ENCODE measurements around the gene APP.

Gene APP

GRCh38 chr21:25863747-25864146 lies 306.8 kb downstream of the APP start:
- TF ChIP-seq POLR2AphosphoS5 (IDR thresholded peaks at IDR 0.05; ENCODE audit: low read depth, low read length) (no peak), POLR2A (IDR thresholded peaks at IDR 0.05; ENCODE audit: low read depth, low read length) (no peak), TAF1 (IDR thresholded peaks at IDR 0.05; ENCODE audit: borderline replicate concordance, low read depth, low read length) (no peak)
- DNase-seq (ENCODE audit: insufficient read length) = no peak
- no peak for FAIRE-seq

GRCh38 chr21:25863031-25863430 lies 307.5 kb downstream of the APP start:
- FAIRE-seq (no peak), DNase-seq (ENCODE audit: insufficient read length) (no peak)
- TF ChIP-seq POLR2A (IDR thresholded peaks at IDR 0.05; ENCODE audit: low read depth, low read length) = no peak
- no peak for TF ChIP-seq TAF1 (IDR thresholded peaks at IDR 0.05; ENCODE audit: borderline replicate concordance, low read depth, low read length)
- no peak for TF ChIP-seq POLR2AphosphoS5 (IDR thresholded peaks at IDR 0.05; ENCODE audit: low read depth, low read length)

- FAIRE-seq (peak; percentile 14), DNase-seq (ENCODE audit: insufficient read length) (no peak)
- TF ChIP-seq TAF1 (IDR thresholded peaks at IDR 0.05; ENCODE audit: borderline replicate concordance, low read depth, low read length) (no peak), POLR2AphosphoS5 (IDR thresholded peaks at IDR 0.05; ENCODE audit: low read depth, low read length) (no peak), POLR2A (IDR thresholded peaks at IDR 0.05; ENCODE audit: low read depth, low read length) (no peak)
These were observed 308.0 kb downstream of the APP start for GRCh38 chr21:25862596-25862995.

GRCh38 chr21:25862112-25862511 lies 308.5 kb downstream of the APP start:
- FAIRE-seq (no peak), DNase-seq (ENCODE audit: insufficient read length) (no peak)
- TF ChIP-seq POLR2A (IDR thresholded peaks at IDR 0.05; ENCODE audit: low read depth, low read length) (no peak), POLR2AphosphoS5 (IDR thresholded peaks at IDR 0.05; ENCODE audit: low read depth, low read length) (no peak), TAF1 (IDR thresholded peaks at IDR 0.05; ENCODE audit: borderline replicate concordance, low read depth, low read length) (no peak)

- no peak for TF ChIP-seq TAF1 (IDR thresholded peaks at IDR 0.05; ENCODE audit: borderline replicate concordance, low read depth, low read length)
- TF ChIP-seq POLR2A (IDR thresholded peaks at IDR 0.05; ENCODE audit: low read depth, low read length) = no peak
- no peak for TF ChIP-seq POLR2AphosphoS5 (IDR thresholded peaks at IDR 0.05; ENCODE audit: low read depth, low read length)
These were observed 311.2 kb downstream of the APP start for GRCh38 chr21:25859235-25859929.

GRCh38 chr21:25858325-25858724 lies 312.2 kb downstream of the APP start:
- TF ChIP-seq POLR2A (IDR thresholded peaks at IDR 0.05; ENCODE audit: low read depth, low read length) = no peak
- TF ChIP-seq TAF1 (IDR thresholded peaks at IDR 0.05; ENCODE audit: borderline replicate concordance, low read depth, low read length) = no peak
- TF ChIP-seq POLR2AphosphoS5 (IDR thresholded peaks at IDR 0.05; ENCODE audit: low read depth, low read length) = no peak
- no peak for FAIRE-seq

More at GRCh38 chr21:25859235-25859929, 311.2 kb downstream of the APP start:
- FAIRE-seq (no peak), DNase-seq (ENCODE audit: insufficient read length) (no peak)

GRCh38 chr21:25857308-25858074 lies 313.1 kb downstream of the APP start:
- no peak for FAIRE-seq
- TF ChIP-seq TAF1 (IDR thresholded peaks at IDR 0.05; ENCODE audit: borderline replicate concordance, low read depth, low read length) (no peak), POLR2AphosphoS5 (IDR thresholded peaks at IDR 0.05; ENCODE audit: low read depth, low read length) (no peak), POLR2A (IDR thresholded peaks at IDR 0.05; ENCODE audit: low read depth, low read length) (no peak)
- DNase-seq (ENCODE audit: insufficient read length) = no peak

More at GRCh38 chr21:25858325-25858724, 312.2 kb downstream of the APP start:
- no peak for DNase-seq (ENCODE audit: insufficient read length)

GRCh38 chr21:25855576-25855975 lies 315.0 kb downstream of the APP start:
- DNase-seq (ENCODE audit: insufficient read length) (no peak), FAIRE-seq (no peak)
- no peak for TF ChIP-seq TAF1 (IDR thresholded peaks at IDR 0.05; ENCODE audit: borderline replicate concordance, low read depth, low read length)
- no peak for TF ChIP-seq POLR2AphosphoS5 (IDR thresholded peaks at IDR 0.05; ENCODE audit: low read depth, low read length)
- no peak for TF ChIP-seq POLR2A (IDR thresholded peaks at IDR 0.05; ENCODE audit: low read depth, low read length)

- FAIRE-seq (no peak), DNase-seq (ENCODE audit: insufficient read length) (no peak)
- TF ChIP-seq POLR2AphosphoS5 (IDR thresholded peaks at IDR 0.05; ENCODE audit: low read depth, low read length) (no peak), TAF1 (IDR thresholded peaks at IDR 0.05; ENCODE audit: borderline replicate concordance, low read depth, low read length) (no peak), POLR2A (IDR thresholded peaks at IDR 0.05; ENCODE audit: low read depth, low read length) (no peak)
These were observed 320.3 kb downstream of the APP start for GRCh38 chr21:25850126-25850842.

- FAIRE-seq (no peak), DNase-seq (ENCODE audit: insufficient read length) (no peak)
- TF ChIP-seq TAF1 (IDR thresholded peaks at IDR 0.05; ENCODE audit: borderline replicate concordance, low read depth, low read length) (no peak), POLR2AphosphoS5 (IDR thresholded peaks at IDR 0.05; ENCODE audit: low read depth, low read length) (no peak), POLR2A (IDR thresholded peaks at IDR 0.05; ENCODE audit: low read depth, low read length) (no peak)
These were observed 322.3 kb downstream of the APP start for GRCh38 chr21:25848309-25848708.

GRCh38 chr21:25845729-25846256 lies 324.8 kb downstream of the APP start:
- no peak for DNase-seq (ENCODE audit: insufficient read length)
- no peak for TF ChIP-seq POLR2A (IDR thresholded peaks at IDR 0.05; ENCODE audit: low read depth, low read length)
- no peak for TF ChIP-seq POLR2AphosphoS5 (IDR thresholded peaks at IDR 0.05; ENCODE audit: low read depth, low read length)
- no peak for TF ChIP-seq TAF1 (IDR thresholded peaks at IDR 0.05; ENCODE audit: borderline replicate concordance, low read depth, low read length)
- FAIRE-seq = no peak
